Keratinocyte (primary cell): ENCODE data around the gene FYB1. TPM values are rescaled to one million over a fixed set of nuclear protein-coding genes. Genes with fewer than 3 reads are reported as not detected.
A peak's percentile ranks its signal among the peaks of the same experiment; 100 is the strongest.

Experiments used
- DNase-seq: peaks from one replicate; pipeline ENCODE4 v3.0.0-alpha.2; 2011; ENCODE audit warnings: low read depth, missing footprints, low spot score
- FAIRE-seq: peaks from 2 replicates; lab custom pipeline; 2011; peaks lifted over from hg19 to GRCh38; lab: Jason Lieb, UNC
- H2AFZ ChIP-seq: 2 replicates; pipeline ENCODE4 v1.6.0; 2012; ENCODE audit warnings: low read length, control low read depth, inconsistent platforms; ENCODE audit not compliant: control insufficient read depth
- H3K27ac ChIP-seq: 2 replicates; pipeline ENCODE4 v1.5.1; 2011; ENCODE audit warnings: low read length; ENCODE audit not compliant: control insufficient read depth, insufficient read depth
- H3K27me3 ChIP-seq: 3 replicates; pipeline ENCODE4 v1.6.0; 2011; ENCODE audit warnings: low read length; ENCODE audit not compliant: control insufficient read depth, insufficient read depth; ENCODE audit errors: extremely low read depth
- H3K36me3 ChIP-seq, 2 experiments: 2 replicates in 1 of 2; 3 replicates in 1 of 2; pipeline ENCODE4 v1.5.1; 2011; ENCODE audit warnings: low read length in 2 of 2, mild to moderate bottlenecking in 1 of 2; ENCODE audit not compliant: control insufficient read depth in 2 of 2, insufficient read depth in 2 of 2; ENCODE audit errors: extremely low read depth in 1 of 2
- H3K4me1 ChIP-seq: 3 replicates; pipeline ENCODE4 v1.5.1; 2011; ENCODE audit warnings: low read length; ENCODE audit not compliant: control insufficient read depth, insufficient read depth; ENCODE audit errors: extremely low read depth
- H3K4me2 ChIP-seq: 3 replicates; pipeline ENCODE4 v1.6.0; 2011; ENCODE audit warnings: low read depth, low read length; ENCODE audit not compliant: control insufficient read depth, insufficient read depth; ENCODE audit errors: extremely low read depth
- H3K4me3 ChIP-seq, 3 experiments: fragments of 200-600 bp in 1 of 3; sonication (generic) in 1 of 3; 2 replicates in 2 of 3; 3 replicates in 1 of 3; pipeline ENCODE4 v1.5.1; 2011 to 2016; ENCODE audit warnings: low read length in 3 of 3, mild to moderate bottlenecking in 3 of 3, control low read depth in 2 of 3, inconsistent platforms in 1 of 3, low read depth in 1 of 3, mixed read lengths in 1 of 3, mixed run types in 1 of 3, moderate library complexity in 1 of 3; ENCODE audit not compliant: control insufficient read depth in 2 of 3, insufficient read depth in 2 of 3; ENCODE audit errors: extremely low read depth in 1 of 3
- H3K79me2 ChIP-seq: 2 replicates; pipeline ENCODE4 v1.6.0; 2012; ENCODE audit warnings: low read length; ENCODE audit not compliant: control insufficient read depth, insufficient read depth
- H3K9ac ChIP-seq: 3 replicates; pipeline ENCODE4 v1.6.0; 2011; ENCODE audit warnings: low read length; ENCODE audit not compliant: control insufficient read depth, insufficient read depth; ENCODE audit errors: extremely low read depth
- H3K9me1 ChIP-seq: 3 replicates; pipeline ENCODE4 v1.6.0; 2011; ENCODE audit warnings: low read length; ENCODE audit not compliant: control insufficient read depth, insufficient read depth; ENCODE audit errors: extremely low read depth
- H3K9me3 ChIP-seq: 2 replicates; pipeline ENCODE4 v1.5.1; 2012; ENCODE audit warnings: low read depth, low read length; ENCODE audit not compliant: control insufficient read depth
- H4K20me1 ChIP-seq: 3 replicates; pipeline ENCODE4 v1.6.0; 2011; ENCODE audit warnings: low read length; ENCODE audit not compliant: control insufficient read depth, insufficient read depth; ENCODE audit errors: extremely low read depth
- CTCF ChIP-seq, 3 experiments: IDR thresholded peaks in 1 of 3; conservative IDR thresholded peaks in 1 of 3; optimal IDR thresholded peaks in 1 of 3; 2 replicates in 2 of 3; 3 replicates in 1 of 3; pipeline versions ENCODE3 to v1.5.1; 2011; ENCODE audit warnings: low read length in 3 of 3, mild to moderate bottlenecking in 3 of 3, moderate library complexity in 2 of 3, control low read depth in 1 of 3, inconsistent platforms in 1 of 3; ENCODE audit not compliant: insufficient read depth in 2 of 3; ENCODE audit errors: extremely low read depth in 1 of 3
- EZH2 ChIP-seq: IDR thresholded peaks from one replicate; pipeline ENCODE4 v1.6.1; 2012; ENCODE audit warnings: inconsistent platforms, mild to moderate bottlenecking, low read length, moderate library complexity
- dilution Hi-C: fragments of 300-500 bp; cut with MboI; formaldehyde crosslinking; loops from one replicate; pipeline ENCODE4 v1.7.0; 2020; ENCODE audit warnings: low sequenced_read_pairs; ENCODE audit not compliant: extremely low pct_ligation_motif_present
- polyA plus RNA-seq, 5 experiments: library from polyadenylated mRNA; depleted of rRNA in 3 of 5; stranded (reverse) in 3 of 5; stranded (forward) in 1 of 5; unstranded in 1 of 5; fragments of >200 nt; gene quantifications; 1 replicate in 1 of 5; 2 replicates in 3 of 5; 3 replicates in 1 of 5; pipeline versions ENCODE4 v1.2.1 to v1.2.3, GENCODE V29; 2011 to 2012; ENCODE audit warnings: missing spikeins in 2 of 5, low read depth in 1 of 5, low replicate concordance in 1 of 5

Gene FYB1
- polyA plus RNA-seq, 1 donor (not counting 4 experiments of a cell fraction or from before 2014, with no cell fraction given), result 0.29 TPM

GRCh38 chr5:39158127-39158593 is 61.2 kb downstream of the FYB1 start:
- no peak overlapping the region for H3K9ac ChIP-seq
- H4K20me1 ChIP-seq, result no peaks in the 10 kb centered on the region
- H3K79me2 ChIP-seq, result no peaks in the 10 kb centered on the region
- H3K27me3 ChIP-seq, result no peaks in the 10 kb centered on the region
- H2AFZ ChIP-seq, result peak overlapping the region; percentile 79
- H3K4me1 ChIP-seq, result peaks cover 14% of the 10 kb centered on the region
- FAIRE-seq, result peak; percentile 76
- H3K27ac ChIP-seq, result peak overlapping the region; percentile 51
- H3K4me3 ChIP-seq, result no peak overlapping the region
- no peaks in the 10 kb centered on the region for H3K9me3 ChIP-seq
- dilution Hi-C loops, result no loop called here
- no peaks in the 10 kb centered on the region for H3K9me1 ChIP-seq
- DNase-seq, result no peak
- TF ChIP-seq CTCF (optimal IDR thresholded peaks at IDR 0.05 in 1 of 3, IDR thresholded peaks at IDR 0.05 in 1 of 3, conservative IDR thresholded peaks at IDR 0.05 in 1 of 3; ENCODE audit: extremely low read depth in 1 of 3, insufficient read depth in 2 of 3, low read length in 3 of 3) (no peak), EZH2 (no peak)
- peak overlapping the region; percentile 33 for H3K4me2 ChIP-seq
- no peaks in the 10 kb centered on the region for H3K36me3 ChIP-seq

- peak overlapping the region; percentile 55 for H2AFZ ChIP-seq
Measured at GRCh38 chr5:39157701-39158100, 61.7 kb downstream of the FYB1 start.

More at GRCh38 chr5:39157701-39158100, 61.7 kb downstream of the FYB1 start:
- dilution Hi-C loops, result no loop called here
- Histone ChIP-seq H3K9me3 (no peaks in the 10 kb centered on the region), H3K27ac (peak overlapping the region; percentile 13), H4K20me1 (no peaks in the 10 kb centered on the region), H3K4me1 (peaks cover 14% of the 10 kb centered on the region), H3K4me2 (no peak overlapping the region), H3K79me2 (no peaks in the 10 kb centered on the region), H3K9me1 (no peaks in the 10 kb centered on the region), H3K36me3 (no peaks in the 10 kb centered on the region), H3K4me3 (no peak overlapping the region), H3K27me3 (no peaks in the 10 kb centered on the region), H3K9ac (no peak overlapping the region)
- DNase-seq, result no peak
- no peak for FAIRE-seq
- TF ChIP-seq EZH2 (no peak), CTCF (optimal IDR thresholded peaks at IDR 0.05 in 1 of 3, IDR thresholded peaks at IDR 0.05 in 1 of 3, conservative IDR thresholded peaks at IDR 0.05 in 1 of 3; ENCODE audit: extremely low read depth in 1 of 3, insufficient read depth in 2 of 3, low read length in 3 of 3) (no peak)
